GM12865 (cell line): ENCODE results near the gene IRF3.

ENCODE experiments used
- DNase-seq: peaks from one replicate; pipeline ENCODE4 v3.0.0; 2010; ENCODE audit warnings: low read depth
- H3K4me3 ChIP-seq: 2 replicates; pipeline ENCODE4 v1.5.1; 2011; ENCODE audit warnings: mild to moderate bottlenecking, low read depth, low read length, control low read depth
- CTCF ChIP-seq: IDR thresholded peaks from 2 replicates; pipeline ENCODE4 v1.5.1; 2011; ENCODE audit warnings: low read length, control low read depth, low read depth, inconsistent platforms; ENCODE audit not compliant: insufficient read depth; ENCODE audit errors: missing control alignments

Gene IRF3

GRCh38 chr19:49654581-49654980, 11.1 kb downstream of the IRF3 start:
- TF ChIP-seq CTCF, result no peak
- DNase-seq, result no peak
- no peak overlapping the region for H3K4me3 ChIP-seq

- no peak for TF ChIP-seq CTCF
- DNase-seq, result no peak
These were observed 12.2 kb downstream of the IRF3 start for GRCh38 chr19:49653466-49653806.

GRCh38 chr19:49652551-49653465, 12.8 kb downstream of the IRF3 start:
- H3K4me3 ChIP-seq, result no peak overlapping the region
- no peak for TF ChIP-seq CTCF
- DNase-seq, result no peak

More at GRCh38 chr19:49653466-49653806, 12.2 kb downstream of the IRF3 start:
- H3K4me3 ChIP-seq, result no peak overlapping the region

GRCh38 chr19:49651820-49652550, 13.7 kb downstream of the IRF3 start:
- DNase-seq, result no peak
- no peak overlapping the region for H3K4me3 ChIP-seq
- TF ChIP-seq CTCF, result no peak

- H3K4me3 ChIP-seq, result no peak overlapping the region
- TF ChIP-seq CTCF, result no peak
- no peak for DNase-seq
These were observed 14.4 kb downstream of the IRF3 start for GRCh38 chr19:49651029-49651819.

GRCh38 chr19:49646586-49646985, 19.1 kb downstream of the IRF3 start:
- H3K4me3 ChIP-seq, result no peak overlapping the region
- no peak for TF ChIP-seq CTCF
- DNase-seq, result no peak
